Esophagus squamous epithelium (tissue), 4 donors: ENCODE measurements around the gene NDUFS4.

Experiments
- CTCF ChIP-seq, 6 experiments: fragments of 450-650 bp in 4 of 6; fragments of 200-600 bp in 2 of 6; sonication (generic) in 2 of 6; IDR thresholded peaks; one replicate each; pipeline ENCODE4 v1.5.1; 2016 to 2019; ENCODE audit warnings: antibody characterized with exemption in 6 of 6, mild to moderate bottlenecking in 4 of 6, moderate library complexity in 4 of 6
- POLR2A ChIP-seq, 4 donors: fragments of 450-650 bp; IDR thresholded peaks; one replicate each; pipeline ENCODE4 v1.6.1; 2017; ENCODE audit warnings: antibody characterized with exemption in 4 of 4, mild to moderate bottlenecking in 4 of 4, moderate library complexity in 3 of 4

- TF ChIP-seq CTCF (IDR thresholded peaks at IDR 0.05), result no peak
- TF ChIP-seq POLR2A (IDR thresholded peaks at IDR 0.05), result no peak
Measured at GRCh38 chr5:53543401-53543800, 17.0 kb upstream of the NDUFS4 start.
